Measurements from ENCODE around the gene CCL14.
"Not testable (repeated sequence)": the region's sequence is repeated elsewhere in the genome, so short reads cannot be mapped to it uniquely, and the experiment has no call there.

CCL14 gene

DNA sequence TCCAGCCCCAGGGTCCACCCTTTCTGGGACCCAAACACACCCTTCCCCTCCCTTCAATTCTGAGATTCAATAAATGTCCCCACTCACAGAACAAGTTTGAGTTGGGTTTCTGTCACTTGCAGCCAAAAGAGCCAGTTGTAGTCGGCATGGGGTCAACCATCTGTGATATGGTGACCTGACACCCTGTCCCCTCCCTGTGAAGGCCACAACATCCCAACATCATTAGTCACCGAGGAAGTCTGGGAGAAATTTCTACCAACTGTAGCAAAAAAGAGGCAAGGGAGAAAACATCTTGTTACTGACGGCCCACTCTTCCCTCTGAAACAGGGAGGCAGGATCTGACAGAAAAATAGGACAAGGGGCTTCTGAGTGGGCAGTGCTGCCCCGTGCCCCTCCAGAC, 42.4 kb downstream of the CCL14 start:
- in situ Hi-C loops (cut with HindIII; ENCODE audit: low sequenced_read_pairs), result no loop called here

DNA sequence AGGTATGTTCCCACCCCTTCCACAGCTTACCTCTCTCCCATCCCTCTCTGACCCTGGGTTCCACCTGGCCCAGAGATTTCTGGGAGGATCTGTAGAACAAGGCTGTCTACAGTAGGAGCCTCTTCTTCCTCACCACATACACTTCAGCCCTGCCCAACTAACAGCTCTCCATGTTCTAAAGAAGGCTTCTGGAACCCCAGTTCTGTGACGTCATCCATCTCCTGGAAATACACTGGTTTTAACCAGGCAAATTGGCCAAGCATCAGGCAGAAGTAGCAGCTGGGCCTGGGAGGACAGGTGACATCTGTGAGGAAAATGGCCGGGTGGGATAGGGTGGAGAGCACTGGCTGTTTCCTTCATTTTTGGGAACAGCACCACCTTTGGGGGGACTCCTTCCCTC, 43.0 kb downstream of the CCL14 start, which contains the start of gene LYZL6:
Gene LYZL6 (minus strand): TSS at position 177 of the 400 bp plus-strand sequence. CDS start 4,357 bp downstream, outside the sequence.
- in situ Hi-C loops (cut with HindIII; ENCODE audit: low sequenced_read_pairs), result no loop called here

DNA sequence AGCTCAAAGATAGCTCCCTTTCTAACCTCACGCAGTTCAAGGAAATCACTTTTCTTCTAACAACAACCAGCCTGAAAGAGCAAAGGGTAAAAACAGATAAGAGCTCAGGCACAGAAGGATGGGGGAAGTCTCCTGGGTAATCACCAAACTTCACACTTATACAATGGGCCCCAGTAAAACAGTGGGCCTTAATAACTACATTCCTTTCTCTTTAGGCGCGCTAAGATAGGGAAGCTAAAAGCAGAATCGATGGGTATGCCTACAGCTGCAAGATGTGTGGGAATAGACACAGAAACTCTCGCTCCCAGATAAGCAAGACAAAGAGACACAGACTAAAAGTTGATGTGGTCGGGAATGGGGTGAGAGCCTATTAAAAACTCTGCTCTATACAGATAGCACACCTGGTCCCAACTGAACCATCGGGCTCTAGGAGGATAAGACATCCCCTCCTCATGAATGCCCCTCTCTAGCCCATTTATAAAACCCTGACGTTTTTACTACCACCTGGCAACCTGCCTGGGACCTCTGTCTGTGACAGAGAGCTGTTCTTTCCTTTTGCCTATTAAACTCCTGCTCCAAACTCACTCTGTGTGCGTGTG, 43.8 kb downstream of the CCL14 start:
- in situ Hi-C loops (cut with HindIII; ENCODE audit: low sequenced_read_pairs), result no loop called here

DNA sequence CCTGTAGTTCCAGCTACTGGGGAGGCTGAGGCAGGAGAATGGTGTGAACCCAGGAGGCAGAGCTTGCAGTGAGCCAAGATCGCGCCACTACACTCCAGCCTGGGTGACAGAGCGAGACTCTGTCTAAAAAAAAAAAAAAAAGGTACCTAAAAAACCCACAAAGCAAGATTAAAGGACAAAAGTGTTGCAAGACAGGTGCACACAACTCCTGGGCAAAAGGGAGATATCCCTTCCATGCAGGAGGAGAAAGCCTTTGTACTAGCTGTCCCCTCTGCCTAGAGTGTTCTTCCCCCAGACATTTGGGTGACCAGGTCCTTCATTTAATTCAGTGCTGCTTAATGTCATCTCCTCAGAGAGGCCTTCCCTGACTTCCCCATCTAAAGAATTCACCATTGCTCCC, 48.0 kb downstream of the CCL14 start:
- in situ Hi-C loops (cut with HindIII; ENCODE audit: low sequenced_read_pairs), result not testable (repeated sequence)

DNA sequence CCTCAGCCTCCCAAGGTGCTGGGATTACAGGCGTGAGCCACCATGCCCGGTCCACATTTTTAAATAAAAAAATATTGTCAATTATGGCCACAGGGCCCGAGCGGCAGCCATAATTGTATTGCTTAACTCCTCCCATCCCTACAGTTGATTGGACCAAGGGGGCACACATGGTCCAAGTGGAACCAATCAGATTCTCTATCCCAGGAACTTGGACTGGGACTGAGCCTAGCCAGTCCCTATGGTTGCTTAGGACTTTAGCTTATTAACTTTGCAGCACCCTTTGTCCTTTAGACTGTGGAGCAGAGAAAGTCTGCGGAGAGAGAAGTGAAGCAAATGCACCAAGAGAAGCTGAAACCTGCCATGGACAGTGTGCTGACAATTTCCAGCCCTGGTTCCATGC, 50.5 kb downstream of the CCL14 start:
- in situ Hi-C loops (cut with HindIII; ENCODE audit: low sequenced_read_pairs), result no loop called here

DNA sequence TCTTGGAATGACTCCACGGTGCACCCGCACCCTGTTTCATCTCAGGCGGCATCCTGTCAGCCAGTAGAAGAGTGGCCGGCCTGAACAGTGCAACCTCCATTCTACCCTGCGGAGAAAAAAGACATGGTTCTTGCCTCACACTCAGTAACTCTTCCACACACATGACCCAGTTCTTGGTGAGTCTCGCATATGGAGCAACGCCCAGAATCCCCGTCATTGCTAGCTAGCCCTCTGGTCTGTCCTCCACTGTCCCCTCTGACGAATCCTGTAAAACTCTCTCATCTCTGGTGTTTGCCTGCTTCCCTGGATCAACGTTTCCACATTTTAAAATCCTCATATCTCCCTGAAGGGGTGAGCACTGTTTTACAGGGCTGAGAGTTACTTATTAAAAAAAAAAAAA, 51.8 kb downstream of the CCL14 start:
- in situ Hi-C loops (cut with HindIII; ENCODE audit: low sequenced_read_pairs), result no loop called here
